GM19324 (cell line): Measurements from ENCODE around the gene DNASE1.

Source experiments
- ATAC-seq: cut with Tn5 transposase; IDR thresholded peaks from one replicate; pipeline ENCODE4 v1.9.1; 2021; ENCODE audit warnings: mild to moderate bottlenecking, moderate library complexity; ENCODE audit not compliant: unreplicated experiment, low FRiP score

Gene DNASE1

GRCh38 chr16:3691761-3692160, 37.3 kb downstream of the DNASE1 start:
- no peak for ATAC-seq

- ATAC-seq, result no peak
These were observed 39.6 kb downstream of the DNASE1 start for GRCh38 chr16:3694051-3694450.

GRCh38 chr16:3695610-3696369, 41.3 kb downstream of the DNASE1 start:
- ATAC-seq, result no peak

GRCh38 chr16:3696425-3697218, 42.1 kb downstream of the DNASE1 start:
- ATAC-seq, result no peak

GRCh38 chr16:3698941-3699340, 44.5 kb downstream of the DNASE1 start:
- ATAC-seq, result no peak

- ATAC-seq, result no peak
These were observed 47.0 kb downstream of the DNASE1 start for GRCh38 chr16:3701531-3701930.

- ATAC-seq, result no peak
These were observed 47.6 kb downstream of the DNASE1 start for GRCh38 chr16:3702082-3702481.

- ATAC-seq, result no peak
These were observed 51.9 kb downstream of the DNASE1 start for GRCh38 chr16:3706253-3707012.
